VCaP (cell line): Measurements from ENCODE around the gene PRM1.

Experiments used
- H3K27ac ChIP-seq: fragments of 450-650 bp; 2 replicates; pipeline ENCODE4 v1.5.1; 2017
- TF ChIP-seq, protein P1 (sequence below): fragments of 450-650 bp; conservative IDR thresholded peaks from 2 replicates; pipeline ENCODE4 v1.5.1; 2017; ENCODE audit warnings: mild to moderate bottlenecking, moderate library complexity

Gene PRM1

DNA sequence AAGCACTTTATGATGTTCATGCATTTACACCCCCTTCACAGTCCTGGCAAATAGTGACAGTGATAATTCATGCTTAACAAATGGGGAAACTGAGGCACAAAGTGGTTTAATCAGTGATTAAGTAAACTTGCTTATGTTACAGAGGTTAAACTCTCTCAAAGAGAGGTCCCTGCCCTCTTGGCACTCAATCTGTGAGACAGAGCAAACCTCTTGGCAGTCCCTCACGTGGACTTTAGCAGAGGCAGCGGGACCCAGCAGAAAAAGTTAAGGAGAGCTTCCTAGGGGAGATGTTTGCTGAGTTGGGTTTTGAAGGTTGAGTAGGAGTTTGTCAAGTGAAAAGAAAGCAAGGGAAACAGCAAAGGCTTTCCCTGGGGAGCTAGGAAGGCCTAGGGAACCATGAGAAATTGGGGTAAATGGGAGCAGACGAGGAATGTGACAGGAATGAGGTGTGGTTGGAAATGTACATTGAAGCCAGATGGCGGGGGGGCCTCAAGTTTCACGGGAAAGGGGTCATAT, 35.9 kb downstream of the PRM1 start:
- TF ChIP-seq, protein P1, sequence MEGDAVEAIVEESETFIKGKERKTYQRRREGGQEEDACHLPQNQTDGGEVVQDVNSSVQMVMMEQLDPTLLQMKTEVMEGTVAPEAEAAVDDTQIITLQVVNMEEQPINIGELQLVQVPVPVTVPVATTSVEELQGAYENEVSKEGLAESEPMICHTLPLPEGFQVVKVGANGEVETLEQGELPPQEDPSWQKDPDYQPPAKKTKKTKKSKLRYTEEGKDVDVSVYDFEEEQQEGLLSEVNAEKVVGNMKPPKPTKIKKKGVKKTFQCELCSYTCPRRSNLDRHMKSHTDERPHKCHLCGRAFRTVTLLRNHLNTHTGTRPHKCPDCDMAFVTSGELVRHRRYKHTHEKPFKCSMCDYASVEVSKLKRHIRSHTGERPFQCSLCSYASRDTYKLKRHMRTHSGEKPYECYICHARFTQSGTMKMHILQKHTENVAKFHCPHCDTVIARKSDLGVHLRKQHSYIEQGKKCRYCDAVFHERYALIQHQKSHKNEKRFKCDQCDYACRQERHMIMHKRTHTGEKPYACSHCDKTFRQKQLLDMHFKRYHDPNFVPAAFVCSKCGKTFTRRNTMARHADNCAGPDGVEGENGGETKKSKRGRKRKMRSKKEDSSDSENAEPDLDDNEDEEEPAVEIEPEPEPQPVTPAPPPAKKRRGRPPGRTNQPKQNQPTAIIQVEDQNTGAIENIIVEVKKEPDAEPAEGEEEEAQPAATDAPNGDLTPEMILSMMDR: no peak
- no peak overlapping the region for H3K27ac ChIP-seq

DNA sequence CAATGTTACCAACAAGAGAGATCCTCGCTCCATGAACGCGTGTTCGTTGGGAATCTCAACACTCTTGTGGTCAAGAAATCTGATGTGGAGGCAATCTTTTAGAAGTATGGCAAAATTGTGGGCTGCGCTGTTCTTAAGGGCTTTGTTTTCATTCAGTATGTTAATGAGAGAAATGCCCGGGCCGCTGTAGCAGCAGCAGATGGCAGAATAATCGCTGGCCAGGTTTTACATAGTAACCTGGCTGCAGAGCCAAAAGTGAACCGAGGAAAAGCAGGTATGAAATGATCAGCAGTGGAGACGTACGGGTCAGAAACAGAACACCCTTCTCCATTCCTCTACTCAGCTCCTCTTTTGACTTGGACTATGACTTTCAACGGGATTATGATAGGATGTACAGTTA, 38.5 kb downstream of the PRM1 start:
- no peak overlapping the region for H3K27ac ChIP-seq
- TF ChIP-seq, protein P1: no peak

DNA sequence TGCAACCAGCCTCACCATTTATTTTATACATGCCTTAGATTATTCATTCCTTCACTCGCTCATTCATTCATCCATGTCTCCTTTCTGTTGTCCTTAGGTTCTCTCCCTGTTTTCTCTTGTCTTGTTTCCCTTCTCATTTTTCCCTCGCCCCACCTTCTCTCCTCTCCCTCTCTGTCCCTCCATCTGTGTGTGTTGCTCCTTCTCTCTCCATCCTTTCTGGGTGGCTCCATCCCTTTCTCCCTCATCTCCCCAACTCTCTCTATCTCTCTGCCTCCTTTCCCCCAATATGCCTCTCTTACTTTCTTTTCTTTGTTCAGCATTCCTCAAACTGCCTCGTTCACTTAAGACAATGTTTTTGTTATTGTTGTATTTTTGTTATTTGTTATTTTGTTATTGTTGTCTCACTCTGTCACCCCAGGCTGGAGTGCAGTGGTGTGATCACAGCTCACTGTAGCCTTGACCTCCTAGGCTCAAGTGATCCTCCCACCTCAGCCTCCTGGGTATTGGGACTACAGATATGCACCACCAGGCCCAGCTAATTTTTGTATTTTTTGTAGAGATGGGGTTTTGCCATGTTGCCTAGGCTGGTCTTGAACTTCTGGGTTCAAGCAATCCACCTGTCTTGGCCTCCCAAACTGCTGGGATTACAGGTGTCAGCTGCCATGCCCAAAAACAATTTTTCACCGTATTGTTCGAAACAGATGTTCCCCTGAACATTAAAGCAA, 39.5 kb downstream of the PRM1 start:
- H3K27ac ChIP-seq: no peak overlapping the region

GRCh38 chr16:11240636-11241473, 40.3 kb downstream of the PRM1 start:
- TF ChIP-seq, protein P1: no peak
- no peak overlapping the region for H3K27ac ChIP-seq

More for the DNA sequence above, 39.5 kb downstream of the PRM1 start:
- TF ChIP-seq, protein P1: no peak

DNA sequence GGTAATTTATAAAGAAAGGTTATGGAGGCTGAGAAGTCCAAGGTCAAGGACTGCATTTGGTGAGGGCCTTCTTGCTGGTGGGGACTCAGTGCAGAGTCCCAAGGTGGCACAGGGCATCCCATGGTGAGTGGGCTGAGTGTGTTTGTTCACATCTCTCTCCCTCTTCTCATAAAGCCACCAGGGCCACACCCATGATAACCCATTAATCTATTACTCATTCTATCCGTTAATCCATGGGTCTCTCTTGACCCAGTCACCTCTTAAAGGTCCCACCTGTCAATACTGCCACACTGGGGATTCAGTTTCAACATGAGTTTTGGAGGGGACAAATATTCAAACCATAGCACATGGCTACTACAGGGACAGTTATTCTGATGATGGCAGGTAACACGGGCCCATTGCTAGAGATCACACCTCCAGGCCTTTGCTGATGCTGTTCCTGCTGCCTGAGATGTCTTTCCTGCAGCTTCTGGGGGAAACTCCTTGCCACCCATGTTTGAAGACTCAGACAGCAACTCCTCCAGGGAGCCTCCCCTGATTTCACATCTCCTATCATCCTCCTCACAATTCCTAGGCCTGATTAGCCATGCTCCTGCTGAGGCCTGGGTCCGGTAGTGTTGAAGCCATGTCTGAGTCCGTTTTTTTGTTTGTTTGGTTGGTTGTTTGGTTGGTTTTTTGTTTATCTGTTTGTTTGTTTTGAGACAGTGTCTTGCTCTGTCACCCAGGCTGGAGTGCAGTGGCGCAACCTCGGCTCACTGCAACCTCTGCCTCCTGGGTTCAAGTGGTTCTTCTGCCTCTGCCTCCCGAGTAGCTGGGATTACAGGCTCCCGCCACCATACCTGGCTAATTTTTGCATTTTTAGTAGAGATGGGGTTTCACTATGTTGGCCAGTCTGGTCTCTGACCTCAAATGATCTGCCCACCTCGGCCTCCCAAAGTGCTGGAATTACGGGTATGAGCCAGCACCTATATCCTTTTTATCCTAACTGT, 41.2 kb downstream of the PRM1 start:
- H3K27ac ChIP-seq: no peak overlapping the region
- TF ChIP-seq, protein P1: no peak

DNA sequence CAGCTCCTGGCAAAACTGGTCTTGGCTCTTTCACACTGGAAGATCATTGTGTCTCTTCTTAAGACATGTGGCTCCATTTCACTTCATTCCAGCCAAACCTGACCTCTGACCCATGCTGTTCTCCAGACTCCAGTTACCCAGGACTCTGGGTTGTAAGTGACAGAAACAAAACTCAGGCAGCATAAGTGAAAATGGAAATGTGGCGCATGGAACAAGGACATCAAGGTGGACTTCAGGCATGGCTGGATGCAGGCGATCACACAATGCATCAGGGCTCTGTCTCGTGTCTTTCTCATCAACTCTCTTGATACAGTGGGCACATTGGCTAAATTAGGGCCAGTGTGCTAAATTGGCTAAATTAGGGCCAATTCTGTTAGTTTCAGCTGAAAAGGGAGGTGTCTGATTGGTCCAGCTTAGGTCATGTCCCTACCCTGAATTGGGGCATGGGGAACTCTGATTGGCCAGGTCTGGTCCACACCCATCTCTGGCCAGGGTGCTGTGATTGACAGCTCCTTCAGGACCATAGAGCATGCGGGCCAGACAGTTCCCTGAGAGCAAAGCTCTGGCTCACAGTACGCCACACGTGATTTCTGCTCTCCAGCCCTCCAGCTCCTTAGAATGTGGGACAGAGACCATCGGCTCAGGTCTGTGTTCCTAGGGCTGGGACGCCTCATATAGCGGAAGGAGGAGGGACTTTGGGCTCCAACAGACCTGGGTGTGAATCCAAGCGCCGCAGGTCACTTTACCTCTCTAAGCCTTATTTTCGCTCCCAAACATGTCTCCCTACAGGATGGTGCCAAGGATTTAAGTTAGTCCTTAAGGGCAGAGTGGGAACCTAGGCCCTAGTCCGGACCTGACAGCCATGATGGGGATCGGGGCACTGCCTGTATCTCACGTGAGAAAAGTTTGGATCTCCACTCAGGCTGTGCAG, 42.6 kb downstream of the PRM1 start:
- TF ChIP-seq, protein P1: no peak
- no peak overlapping the region for H3K27ac ChIP-seq
